WI38 (cell line): ENCODE results near the gene ITPKB.
"Not testable (repeated sequence)": the region's sequence is repeated elsewhere in the genome, so short reads cannot be mapped to it uniquely, and the experiment has no call there.

Experiments
- H3K4me3 ChIP-seq: 2 replicates; pipeline ENCODE4 v1.5.1; 2011; ENCODE audit warnings: low read depth, mild to moderate bottlenecking, control low read depth, low read length
- CTCF ChIP-seq: IDR thresholded peaks from 2 replicates; pipeline ENCODE4 v1.5.1; 2012; ENCODE audit warnings: low read depth, mild to moderate bottlenecking, control low read depth, low read length

The ITPKB gene

DNA sequence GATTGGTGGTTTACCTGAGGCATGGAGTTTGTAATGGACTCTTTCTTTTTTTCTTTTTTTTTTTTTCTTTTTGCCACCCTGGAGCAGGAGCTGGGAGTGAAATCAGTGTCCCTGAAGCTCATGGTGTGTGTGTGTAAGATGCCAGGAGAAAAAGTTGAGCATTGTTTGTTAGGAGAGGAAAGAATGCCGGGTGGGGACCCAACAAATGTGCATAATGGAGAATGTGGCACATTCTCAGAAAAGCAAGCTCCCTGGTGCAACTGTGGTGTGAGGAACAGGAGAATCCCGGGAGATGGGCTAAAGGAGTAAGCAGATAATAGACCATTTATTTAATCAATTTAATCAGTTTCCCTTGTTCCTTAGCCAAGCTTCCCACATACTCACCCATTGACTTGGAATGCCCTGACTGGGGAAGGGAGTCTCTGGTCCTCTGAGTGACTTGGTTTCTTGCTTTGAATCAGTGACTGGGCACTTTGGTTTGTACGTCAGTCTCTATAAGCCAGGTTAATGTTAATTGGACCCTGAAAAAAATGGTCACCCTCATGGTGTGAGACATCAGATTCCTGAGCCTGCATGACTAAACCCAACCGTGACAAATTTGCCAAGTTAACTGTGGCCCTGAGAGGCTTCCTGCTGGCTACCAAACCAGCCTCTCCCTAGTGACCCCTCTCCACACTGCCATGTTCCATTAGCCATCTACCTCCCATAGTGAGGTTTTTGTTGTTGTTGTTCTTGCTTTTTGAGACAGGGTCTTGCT, 43.9 kb upstream of the ITPKB start:
- no peak for TF ChIP-seq CTCF
- no peak overlapping the region for H3K4me3 ChIP-seq

GRCh38 chr1:226781937-226782609, 43.0 kb upstream of the ITPKB start:
- no peak overlapping the region for H3K4me3 ChIP-seq
- TF ChIP-seq CTCF = no peak

DNA sequence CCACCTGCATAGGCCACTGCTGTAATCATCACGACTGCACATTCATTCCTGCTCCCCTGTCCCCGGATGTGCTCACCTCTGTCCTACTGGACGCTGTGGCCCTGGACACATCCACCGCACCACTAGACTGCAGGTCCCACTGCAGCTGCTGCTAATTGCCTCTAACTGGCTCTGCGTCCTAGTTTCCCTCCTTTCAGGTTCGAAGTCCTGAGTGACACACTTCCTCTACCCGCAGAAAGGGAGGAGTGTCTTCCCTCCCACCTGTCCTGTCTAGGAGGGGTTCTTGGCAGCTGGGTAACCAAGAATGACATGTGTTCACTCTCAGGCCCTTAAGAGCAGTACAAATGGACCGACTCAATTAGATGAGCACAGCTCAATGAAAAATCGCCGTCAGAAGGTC, 40.5 kb upstream of the ITPKB start:
- no peak overlapping the region for H3K4me3 ChIP-seq
- no peak for TF ChIP-seq CTCF

DNA sequence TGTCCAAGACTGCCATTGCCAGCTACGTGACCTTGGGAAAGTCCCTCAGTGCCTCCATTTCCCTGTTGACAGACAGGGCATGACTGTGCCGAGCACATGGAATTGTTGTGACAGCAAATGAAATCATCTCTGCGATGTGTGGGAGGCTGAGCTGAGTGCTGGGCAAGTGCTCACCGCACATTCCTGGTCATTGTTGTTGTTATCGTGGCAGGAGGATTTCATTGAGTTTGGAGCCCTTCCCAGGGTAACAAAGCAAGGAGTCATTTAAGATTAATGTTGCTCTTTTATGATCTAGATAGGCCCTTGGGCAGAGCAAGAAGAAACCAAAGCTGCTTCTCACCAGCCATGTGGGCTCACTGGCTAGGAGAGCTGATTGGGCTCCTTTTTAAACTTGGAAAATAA, 39.6 kb upstream of the ITPKB start:
- TF ChIP-seq CTCF = no peak

DNA sequence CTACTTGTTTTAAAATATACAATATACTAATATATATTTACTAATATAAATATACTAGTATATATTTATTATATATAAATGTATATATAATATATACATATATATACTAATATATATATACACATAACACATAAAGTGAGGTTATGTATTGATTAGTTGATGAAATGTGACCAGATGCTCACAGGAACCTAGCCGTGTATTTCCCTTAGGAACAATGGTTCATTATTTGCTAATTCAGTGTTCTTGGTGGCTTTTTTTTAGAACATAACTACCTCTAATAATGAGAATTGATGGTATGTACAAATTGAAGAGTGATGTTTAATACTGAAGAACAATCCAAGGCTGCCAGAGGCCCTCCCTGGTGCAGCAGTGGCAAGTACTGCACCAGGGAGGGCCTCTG, 37.9 kb upstream of the ITPKB start:
- TF ChIP-seq CTCF = no peak
- H3K4me3 ChIP-seq = no peak overlapping the region

More for the DNA sequence above, 39.6 kb upstream of the ITPKB start:
- no peak overlapping the region for H3K4me3 ChIP-seq

DNA sequence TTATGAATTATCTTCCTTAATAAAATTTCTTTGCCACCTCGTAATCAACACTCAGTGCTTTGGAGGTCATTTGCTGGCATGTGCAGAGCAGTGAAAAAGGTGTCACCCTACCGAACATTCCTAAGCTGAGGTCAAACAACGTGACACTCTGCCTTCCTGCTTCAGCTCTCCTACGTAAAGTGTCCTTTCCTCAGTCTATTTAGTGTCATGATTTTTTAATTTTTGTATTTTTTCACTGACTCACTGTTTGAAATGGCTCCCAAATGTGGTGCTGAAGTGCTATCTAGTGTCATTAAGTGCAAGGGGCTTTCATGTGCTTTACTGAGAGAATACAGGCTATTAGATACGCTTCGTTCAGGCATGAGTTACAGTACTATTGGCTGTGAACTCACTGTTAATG, 37.0 kb upstream of the ITPKB start:
- no peak for TF ChIP-seq CTCF
- H3K4me3 ChIP-seq = no peak overlapping the region

DNA sequence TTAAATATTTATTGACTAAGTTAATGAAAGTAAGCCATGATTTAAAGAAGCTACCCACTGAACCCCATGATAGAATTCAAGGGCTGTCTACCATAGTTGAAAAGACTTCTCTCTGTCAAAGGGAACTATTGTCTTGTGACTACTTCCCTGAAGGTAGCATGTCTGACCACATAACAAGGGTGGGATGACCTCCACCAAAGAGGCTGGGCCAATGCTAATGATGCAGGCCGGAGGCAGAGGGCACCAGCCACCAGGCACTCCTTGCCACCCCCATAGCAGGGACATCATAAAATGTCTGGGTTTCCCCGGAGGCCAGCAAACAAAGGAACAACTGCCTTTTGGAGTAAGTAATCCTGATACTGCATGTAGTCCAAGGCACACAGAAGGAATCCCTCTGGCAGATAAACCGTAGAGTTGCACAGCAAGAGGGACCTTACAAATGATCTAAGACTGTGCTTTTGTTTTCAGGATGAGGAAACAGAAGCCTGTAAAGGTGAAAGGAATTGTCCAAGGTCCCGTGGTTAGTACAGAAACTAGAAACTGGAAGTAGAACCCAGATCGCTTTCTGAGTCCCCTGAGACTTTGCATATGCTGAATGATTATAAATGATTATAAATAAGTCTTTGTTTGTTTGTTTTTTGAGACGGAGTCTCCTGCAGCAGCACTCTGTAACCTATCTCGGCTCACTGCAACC, 33.5 kb upstream of the ITPKB start:
- TF ChIP-seq CTCF = no peak
- no peak overlapping the region for H3K4me3 ChIP-seq

GRCh38 chr1:226767170-226767569, 28.1 kb upstream of the ITPKB start:
- H3K4me3 ChIP-seq = not testable (repeated sequence)
